Sciatic nerve (tissue), 2 donors: ENCODE results near the gene CPHXL. TPM values are rescaled to one million over a fixed set of nuclear protein-coding genes. Genes with fewer than 3 reads are reported as not detected.

ENCODE experiments used
- ATAC-seq: fragments of 200-7000 bp; cut with Tn5 transposase; one replicate; pipeline ENCODE4 v1.9.1; 2020; ENCODE audit warnings: mild to moderate bottlenecking, moderate library complexity
- DNase-seq: peaks from one replicate; pipeline ENCODE4 v3.0.0-alpha.2; 2020; ENCODE audit warnings: low spot score
- intact Hi-C: fragments of 100-400 bp; cut with DNase I; formaldehyde crosslinking; loops from one replicate; pipeline ENCODE4 v1.14.2; 2022
- total RNA-seq: library from RNA; stranded (reverse); fragmentation: NEBNext Ultra II Directional; extraction: Animal tissue kit (Norgen Biotek cat#: 25700); gene quantifications from one replicate; pipeline ENCODE4 v1.2.1, GENCODE V29; 2021
- donor health status: DM: no; HTN: no; CAD: no.
- donor health status: DM: no; HTN: no; CAD: no.

Gene CPHXL
- total RNA-seq, 1 donor from 2014 or later, result not detected

- DNase-seq (no peak), ATAC-seq (no peak)
- intact Hi-C loops, result no loop called here
Observed at GRCh38 chr16:75710344-75710743, 15.9 kb downstream of the CPHXL start.

- intact Hi-C loops, result no loop called here
- ATAC-seq (no peak), DNase-seq (no peak)
Observed at GRCh38 chr16:75703306-75703705, 23.0 kb downstream of the CPHXL start.

- ATAC-seq, result no peak
- intact Hi-C loops, result no loop called here
- DNase-seq, result no peak
Observed at GRCh38 chr16:75702242-75702641, 24.0 kb downstream of the CPHXL start.

- DNase-seq (no peak), ATAC-seq (no peak)
- intact Hi-C loops, result no loop called here
Observed at GRCh38 chr16:75701361-75701760, 24.9 kb downstream of the CPHXL start, which contains the start of gene DUXB. DUXB (minus strand) TSS chr16:75701461; CDS start chr16:75701418, 43 bp downstream.

DNA sequence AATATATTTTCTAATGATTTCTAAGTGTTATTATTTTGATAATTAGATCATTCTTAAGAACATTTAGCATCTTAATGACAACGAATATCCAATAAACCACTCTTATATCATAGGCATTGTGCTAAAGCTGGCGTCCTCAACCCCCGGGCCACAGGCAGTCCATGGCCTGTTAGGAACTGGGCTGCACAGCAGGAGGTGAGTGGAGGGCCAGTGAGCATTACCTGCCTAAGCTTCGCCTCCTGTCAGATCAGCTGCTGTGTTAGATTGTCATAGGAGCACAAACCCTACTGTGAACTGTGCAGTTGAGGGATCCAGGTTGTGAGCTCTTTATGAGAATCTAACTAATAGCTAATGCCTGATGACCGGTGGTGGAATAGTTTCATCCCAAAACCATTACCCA lies 28.7 kb downstream of the CPHXL start:
- ATAC-seq (no peak), DNase-seq (no peak)
- intact Hi-C loops, result no loop called here

- no peak for ATAC-seq
- intact Hi-C loops, result no loop called here
- no peak for DNase-seq
Observed at GRCh38 chr16:75695708-75696107, 30.6 kb downstream of the CPHXL start.

DNA sequence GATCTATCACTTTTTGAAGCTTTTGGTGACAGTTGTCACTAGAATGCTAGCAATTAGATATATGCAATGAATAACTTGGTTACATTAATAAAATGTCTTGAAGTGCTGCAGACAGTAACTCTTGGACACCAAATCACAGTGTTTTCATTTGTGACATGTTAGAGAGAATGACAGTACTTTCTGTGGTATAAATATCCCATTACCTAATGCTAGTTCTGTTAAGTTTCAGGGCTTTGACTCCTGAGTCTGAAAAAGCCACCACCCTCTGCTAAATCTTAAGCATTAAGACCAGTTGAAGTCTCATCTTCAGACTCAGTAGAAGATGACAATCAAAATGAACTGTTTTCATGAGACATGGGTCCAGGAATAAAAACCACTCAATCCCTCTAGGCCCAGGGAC lies 38.9 kb downstream of the CPHXL start:
- ATAC-seq, result no peak

GRCh38 chr16:75682308-75682707 lies 44.0 kb downstream of the CPHXL start:
- ATAC-seq (no peak), DNase-seq (no peak)
- intact Hi-C loops, result no loop called here

More for the DNA sequence above, 38.9 kb downstream of the CPHXL start:
- no peak for DNase-seq
- intact Hi-C loops, result no loop called here

- intact Hi-C loops, result no loop called here
- DNase-seq, result no peak
- ATAC-seq, result no peak
Observed at GRCh38 chr16:75679366-75679765, 46.9 kb downstream of the CPHXL start.

DNA sequence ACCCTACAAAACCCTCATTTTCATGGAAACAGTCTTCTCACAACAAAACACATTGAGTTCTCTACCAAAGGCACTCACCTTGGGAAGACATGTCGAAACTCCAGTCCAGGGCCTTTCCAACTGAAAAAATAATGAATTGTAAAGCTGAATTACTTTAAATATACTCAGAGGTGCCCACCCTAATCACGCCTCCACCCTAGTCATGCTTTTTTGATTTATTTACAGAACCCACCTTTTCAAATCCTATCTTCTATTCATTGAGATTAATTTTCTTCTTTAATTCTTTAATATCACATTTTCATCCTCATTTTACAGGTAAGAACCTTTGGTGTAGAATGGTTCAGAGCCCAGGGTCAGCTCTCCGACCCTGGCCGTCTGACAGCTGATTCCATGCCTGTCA lies 49.4 kb downstream of the CPHXL start, which contains the start of gene CPHXL2:
Gene CPHXL2, minus strand, starts transcription at position 101 of the 400 bp plus-strand sequence. Its CDS starts 10 bp downstream, at position 91.
- no peak for DNase-seq
- intact Hi-C loops, result no loop called here
- ATAC-seq, result no peak

DNA sequence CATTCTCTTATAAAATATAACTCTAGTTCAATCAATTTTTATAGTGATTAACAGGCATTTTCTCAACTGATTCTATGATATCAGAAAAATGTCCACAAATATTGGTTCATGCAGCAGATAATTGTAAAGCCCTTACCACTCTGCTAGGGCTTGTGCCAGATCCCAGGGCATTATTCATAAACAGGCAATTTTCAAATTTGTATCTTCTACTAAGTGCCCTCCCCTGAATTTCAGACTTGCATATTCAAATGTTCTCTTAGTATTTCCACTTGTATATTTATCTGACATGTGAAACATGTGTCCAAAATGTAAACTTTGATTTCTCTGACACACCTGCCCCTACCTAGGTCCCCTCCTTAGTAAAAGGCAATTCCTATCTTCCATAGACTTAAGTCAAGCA lies 58.8 kb downstream of the CPHXL start:
- DNase-seq (no peak), ATAC-seq (no peak)
- intact Hi-C loops, result no loop called here

Other genes starting within 250 kb of the CPHXL start
- 0.58 TPM for gene CHST6, start 231.0 kb downstream of the CPHXL start, total RNA-seq
- 0.27 TPM for gene CHST5, start 190.4 kb downstream of the CPHXL start, total RNA-seq
- 13.7 TPM for gene TMEM231, start 170.2 kb downstream of the CPHXL start, total RNA-seq
- 143 TPM for gene GABARAPL2, start 160.1 kb downstream of the CPHXL start, total RNA-seq
- gene ADAT1, start 103.2 kb downstream of the CPHXL start, total RNA-seq, result 35.5 TPM
- gene KARS1, start 78.8 kb downstream of the CPHXL start, total RNA-seq, result 61.1 TPM
- 79.2 TPM for gene TERF2IP, start 78.7 kb downstream of the CPHXL start, total RNA-seq
- gene CPHXL2, start 49.5 kb downstream of the CPHXL start, total RNA-seq, result not detected
- not detected for gene DUXB, start 25.0 kb downstream of the CPHXL start, total RNA-seq